Keratinocyte (primary cell): ENCODE data around the gene APBB2. TPM values are rescaled to one million over a fixed set of nuclear protein-coding genes. Genes with fewer than 3 reads are reported as not detected.

Experiments
- DNase-seq: peaks from one replicate; pipeline ENCODE4 v3.0.0-alpha.2; 2011; ENCODE audit warnings: low read depth, missing footprints, low spot score
- FAIRE-seq: peaks from 2 replicates; lab custom pipeline; 2011; peaks lifted over from hg19 to GRCh38; lab: Jason Lieb, UNC
- H2AFZ ChIP-seq: 2 replicates; pipeline ENCODE4 v1.6.0; 2012; ENCODE audit warnings: low read length, control low read depth, inconsistent platforms; ENCODE audit not compliant: control insufficient read depth
- H3K27ac ChIP-seq: 2 replicates; pipeline ENCODE4 v1.5.1; 2011; ENCODE audit warnings: low read length; ENCODE audit not compliant: control insufficient read depth, insufficient read depth
- H3K27me3 ChIP-seq: 3 replicates; pipeline ENCODE4 v1.6.0; 2011; ENCODE audit warnings: low read length; ENCODE audit not compliant: control insufficient read depth, insufficient read depth; ENCODE audit errors: extremely low read depth
- H3K36me3 ChIP-seq, 2 experiments: 2 replicates in 1 of 2; 3 replicates in 1 of 2; pipeline ENCODE4 v1.5.1; 2011; ENCODE audit warnings: low read length in 2 of 2, mild to moderate bottlenecking in 1 of 2; ENCODE audit not compliant: control insufficient read depth in 2 of 2, insufficient read depth in 2 of 2; ENCODE audit errors: extremely low read depth in 1 of 2
- H3K4me1 ChIP-seq: 3 replicates; pipeline ENCODE4 v1.5.1; 2011; ENCODE audit warnings: low read length; ENCODE audit not compliant: control insufficient read depth, insufficient read depth; ENCODE audit errors: extremely low read depth
- H3K4me2 ChIP-seq: 3 replicates; pipeline ENCODE4 v1.6.0; 2011; ENCODE audit warnings: low read depth, low read length; ENCODE audit not compliant: control insufficient read depth, insufficient read depth; ENCODE audit errors: extremely low read depth
- H3K4me3 ChIP-seq, 3 experiments: fragments of 200-600 bp in 1 of 3; sonication (generic) in 1 of 3; 2 replicates in 2 of 3; 3 replicates in 1 of 3; pipeline ENCODE4 v1.5.1; 2011 to 2016; ENCODE audit warnings: low read length in 3 of 3, mild to moderate bottlenecking in 3 of 3, control low read depth in 2 of 3, inconsistent platforms in 1 of 3, low read depth in 1 of 3, mixed read lengths in 1 of 3, mixed run types in 1 of 3, moderate library complexity in 1 of 3; ENCODE audit not compliant: control insufficient read depth in 2 of 3, insufficient read depth in 2 of 3; ENCODE audit errors: extremely low read depth in 1 of 3
- H3K79me2 ChIP-seq: 2 replicates; pipeline ENCODE4 v1.6.0; 2012; ENCODE audit warnings: low read length; ENCODE audit not compliant: control insufficient read depth, insufficient read depth
- H3K9ac ChIP-seq: 3 replicates; pipeline ENCODE4 v1.6.0; 2011; ENCODE audit warnings: low read length; ENCODE audit not compliant: control insufficient read depth, insufficient read depth; ENCODE audit errors: extremely low read depth
- H3K9me1 ChIP-seq: 3 replicates; pipeline ENCODE4 v1.6.0; 2011; ENCODE audit warnings: low read length; ENCODE audit not compliant: control insufficient read depth, insufficient read depth; ENCODE audit errors: extremely low read depth
- H3K9me3 ChIP-seq: 2 replicates; pipeline ENCODE4 v1.5.1; 2012; ENCODE audit warnings: low read depth, low read length; ENCODE audit not compliant: control insufficient read depth
- H4K20me1 ChIP-seq: 3 replicates; pipeline ENCODE4 v1.6.0; 2011; ENCODE audit warnings: low read length; ENCODE audit not compliant: control insufficient read depth, insufficient read depth; ENCODE audit errors: extremely low read depth
- EZH2 ChIP-seq: IDR thresholded peaks from one replicate; pipeline ENCODE4 v1.6.1; 2012; ENCODE audit warnings: inconsistent platforms, mild to moderate bottlenecking, low read length, moderate library complexity
- dilution Hi-C: fragments of 300-500 bp; cut with MboI; formaldehyde crosslinking; loops from one replicate; pipeline ENCODE4 v1.7.0; 2020; ENCODE audit warnings: low sequenced_read_pairs; ENCODE audit not compliant: extremely low pct_ligation_motif_present
- polyA plus RNA-seq, 5 experiments: library from polyadenylated mRNA; depleted of rRNA in 3 of 5; stranded (reverse) in 3 of 5; stranded (forward) in 1 of 5; unstranded in 1 of 5; fragments of >200 nt; gene quantifications; 1 replicate in 1 of 5; 2 replicates in 3 of 5; 3 replicates in 1 of 5; pipeline versions ENCODE4 v1.2.1 to v1.2.3, GENCODE V29; 2011 to 2012; ENCODE audit warnings: missing spikeins in 2 of 5, low read depth in 1 of 5, low replicate concordance in 1 of 5
- TF ChIP-seq, protein P1 (sequence below), 3 experiments: IDR thresholded peaks in 1 of 3; conservative IDR thresholded peaks in 1 of 3; optimal IDR thresholded peaks in 1 of 3; 2 replicates in 2 of 3; 3 replicates in 1 of 3; pipeline versions ENCODE3 to v1.5.1; 2011; ENCODE audit warnings: low read length in 3 of 3, mild to moderate bottlenecking in 3 of 3, moderate library complexity in 2 of 3, control low read depth in 1 of 3, inconsistent platforms in 1 of 3; ENCODE audit not compliant: insufficient read depth in 2 of 3; ENCODE audit errors: extremely low read depth in 1 of 3

APBB2 gene
- polyA plus RNA-seq, 1 donor (not counting 4 experiments of a cell fraction or from before 2014, with no cell fraction given): 57.3 TPM

DNA sequence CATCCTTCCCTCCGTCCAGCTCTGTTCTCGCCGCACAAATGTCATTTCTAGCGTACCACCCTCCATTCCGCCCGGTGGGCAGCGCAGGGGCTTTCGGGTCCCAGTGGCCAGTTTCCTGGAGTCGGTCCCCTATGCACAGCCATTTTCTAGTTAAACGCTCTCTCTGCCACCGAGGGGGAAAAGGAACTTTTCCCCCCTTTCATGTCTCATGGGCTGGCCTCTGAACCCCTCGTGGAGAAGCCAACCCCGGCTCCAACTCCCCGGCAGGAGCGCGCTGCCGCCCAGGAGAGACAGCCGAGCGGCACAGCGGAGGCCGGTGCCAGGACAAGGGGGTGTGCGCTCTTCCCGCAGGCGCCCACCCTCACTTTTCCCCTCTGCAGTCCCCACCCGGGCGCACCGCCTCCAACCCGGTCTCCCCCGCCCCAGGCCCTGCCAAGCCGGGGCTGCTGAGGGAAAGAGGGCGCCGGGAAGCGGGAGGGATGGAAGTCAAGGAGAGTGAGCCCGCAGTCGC, 662 bp downstream of the APBB2 start:
- FAIRE-seq: no peak
- Histone ChIP-seq H3K4me3 (peak overlapping the region; percentile 88 to 98 (median 93)), H3K9me3 (no peaks in the 10 kb centered on the region), H3K9ac (peak overlapping the region; percentile 87), H3K27ac (peak overlapping the region; percentile 74), H3K4me2 (peak overlapping the region; percentile 90), H3K9me1 (no peaks in the 10 kb centered on the region), H3K4me1 (peaks cover 33% of the 10 kb centered on the region), H3K36me3 (peaks cover 0 to 3% of the 10 kb centered on the region in 2 experiments), H4K20me1 (no peaks in the 10 kb centered on the region), H2AFZ (no peak overlapping the region), H3K27me3 (no peaks in the 10 kb centered on the region), H3K79me2 (peaks cover 55% of the 10 kb centered on the region)
- no peak for DNase-seq
- dilution Hi-C loops: no loop called here
- TF ChIP-seq, protein P1, sequence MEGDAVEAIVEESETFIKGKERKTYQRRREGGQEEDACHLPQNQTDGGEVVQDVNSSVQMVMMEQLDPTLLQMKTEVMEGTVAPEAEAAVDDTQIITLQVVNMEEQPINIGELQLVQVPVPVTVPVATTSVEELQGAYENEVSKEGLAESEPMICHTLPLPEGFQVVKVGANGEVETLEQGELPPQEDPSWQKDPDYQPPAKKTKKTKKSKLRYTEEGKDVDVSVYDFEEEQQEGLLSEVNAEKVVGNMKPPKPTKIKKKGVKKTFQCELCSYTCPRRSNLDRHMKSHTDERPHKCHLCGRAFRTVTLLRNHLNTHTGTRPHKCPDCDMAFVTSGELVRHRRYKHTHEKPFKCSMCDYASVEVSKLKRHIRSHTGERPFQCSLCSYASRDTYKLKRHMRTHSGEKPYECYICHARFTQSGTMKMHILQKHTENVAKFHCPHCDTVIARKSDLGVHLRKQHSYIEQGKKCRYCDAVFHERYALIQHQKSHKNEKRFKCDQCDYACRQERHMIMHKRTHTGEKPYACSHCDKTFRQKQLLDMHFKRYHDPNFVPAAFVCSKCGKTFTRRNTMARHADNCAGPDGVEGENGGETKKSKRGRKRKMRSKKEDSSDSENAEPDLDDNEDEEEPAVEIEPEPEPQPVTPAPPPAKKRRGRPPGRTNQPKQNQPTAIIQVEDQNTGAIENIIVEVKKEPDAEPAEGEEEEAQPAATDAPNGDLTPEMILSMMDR (optimal IDR thresholded peaks at IDR 0.05 in 1 of 3, IDR thresholded peaks at IDR 0.05 in 1 of 3, conservative IDR thresholded peaks at IDR 0.05 in 1 of 3; ENCODE audit: extremely low read depth in 1 of 3, insufficient read depth in 2 of 3, low read length in 3 of 3): no peak
- no peak for TF ChIP-seq EZH2

DNA sequence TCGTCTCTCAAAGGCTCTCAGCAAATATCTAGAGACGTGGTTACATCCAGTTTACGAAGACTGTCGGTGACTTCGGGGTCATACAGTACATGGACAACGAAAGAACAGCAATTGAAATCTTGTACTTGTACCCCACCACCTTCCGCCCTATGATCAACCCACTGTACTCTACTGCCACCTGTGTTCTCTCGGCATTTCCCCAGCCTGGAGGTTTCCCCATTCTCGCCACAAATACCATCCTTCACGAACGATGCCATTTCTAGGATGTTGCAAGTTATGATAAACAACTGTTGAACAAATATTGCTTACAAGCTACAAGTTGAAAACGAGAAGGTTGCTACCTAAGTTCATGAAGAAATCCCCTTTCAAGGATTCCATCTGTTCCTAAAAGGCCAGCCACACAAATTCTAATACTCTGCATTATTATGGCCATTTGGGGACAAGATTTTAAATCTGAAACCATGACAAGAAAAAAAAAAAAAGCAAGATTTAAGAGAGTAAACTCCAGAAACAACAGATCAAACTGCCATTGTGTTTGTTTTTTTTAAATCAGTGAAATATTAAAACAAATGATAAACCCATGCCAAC, 1.6 kb downstream of the APBB2 start:
- H3K36me3 ChIP-seq: peaks cover 0 to 3% of the 10 kb centered on the region in 2 experiments
- TF ChIP-seq, protein P1 (optimal IDR thresholded peaks at IDR 0.05 in 1 of 3, IDR thresholded peaks at IDR 0.05 in 1 of 3, conservative IDR thresholded peaks at IDR 0.05 in 1 of 3; ENCODE audit: extremely low read depth in 1 of 3, insufficient read depth in 2 of 3, low read length in 3 of 3): peak; percentile 71 to 95 (median 85)
- TF ChIP-seq EZH2: no peak
- no peaks in the 10 kb centered on the region for H3K9me1 ChIP-seq
- H3K79me2 ChIP-seq: peaks cover 65% of the 10 kb centered on the region
- H3K4me2 ChIP-seq: peak overlapping the region; percentile 90
- no peak overlapping the region for H2AFZ ChIP-seq
- H3K27me3 ChIP-seq: no peaks in the 10 kb centered on the region
- H3K4me3 ChIP-seq: peak overlapping the region; percentile 88 to 98 (median 93)
- H3K9me3 ChIP-seq: no peaks in the 10 kb centered on the region
- FAIRE-seq (peak; percentile 94), DNase-seq (no peak)
- H3K4me1 ChIP-seq: peaks cover 33% of the 10 kb centered on the region
- dilution Hi-C loops: no loop called here
- H3K27ac ChIP-seq: peak overlapping the region; percentile 74
- no peaks in the 10 kb centered on the region for H4K20me1 ChIP-seq
- peak overlapping the region; percentile 87 for H3K9ac ChIP-seq
